Activated CD4-positive, alpha-beta T cell treated with anti-CD3 and anti-CD28 coated beads, Interleukin-2, amount 10 ng/mL, durations not matched to agents 24 days and 14 days (primary cell): Measurements from ENCODE around the gene RHBDD1. TPM values are rescaled to one million over a fixed set of nuclear protein-coding genes. Genes with fewer than 3 reads are reported as not detected.

Experiments used
- DNase-seq: peaks from one replicate; pipeline ENCODE4 v3.0.0; 2022
- H3K27ac Mint-ChIP-seq: one replicate; pipeline ENCODE4 v1.8.0; 2022; ENCODE audit warnings: mild to moderate bottlenecking, mixed read lengths
- H3K27me3 Mint-ChIP-seq: one replicate; pipeline ENCODE4 v1.8.0; 2022; ENCODE audit warnings: mixed read lengths
- H3K36me3 Mint-ChIP-seq: one replicate; pipeline ENCODE4 v1.8.0; 2022; ENCODE audit warnings: low read depth, mild to moderate bottlenecking, mixed read lengths
- H3K4me1 Mint-ChIP-seq: one replicate; pipeline ENCODE4 v1.8.0; 2021; ENCODE audit warnings: mixed read lengths
- H3K4me3 Mint-ChIP-seq: one replicate; pipeline ENCODE4 v1.8.0; 2022; ENCODE audit warnings: mild to moderate bottlenecking, moderate library complexity, mixed read lengths
- H3K9me3 Mint-ChIP-seq: one replicate; pipeline ENCODE4 v1.8.0; 2021; ENCODE audit warnings: mixed read lengths
- intact Hi-C: fragments of 100-400 bp; cut with micrococcal nuclease; formaldehyde crosslinking; loops from one replicate; pipeline ENCODE4 v1.15.1; 2023
- total RNA-seq: library from RNA; stranded (reverse); gene quantifications from 2 replicates; pipeline ENCODE4 v1.2.3, GENCODE V29; 2022

The RHBDD1 gene
- total RNA-seq, 1 donor from 2014 or later, result 41.3 TPM

GRCh38 chr2:226796012-226796839, 39.6 kb upstream of the RHBDD1 start:
- no peak overlapping the region for H3K4me3 Mint-ChIP-seq
- intact Hi-C loops, result loop anchor here (10.0 kb wide), 2 partner anchors 529 to 669 kb away; partner anchors contain the start of gene MFF
- DNase-seq, result no peak
- H3K27me3 Mint-ChIP-seq, result no peaks in the 10 kb centered on the region
- H3K27ac Mint-ChIP-seq, result no peak overlapping the region
- no peaks in the 10 kb centered on the region for H3K9me3 Mint-ChIP-seq
- H3K36me3 Mint-ChIP-seq, result peaks cover 4% of the 10 kb centered on the region
- peaks cover 43% of the 10 kb centered on the region for H3K4me1 Mint-ChIP-seq

- H3K36me3 Mint-ChIP-seq, result peaks cover 4% of the 10 kb centered on the region
- intact Hi-C loops, result loop anchor here (10.0 kb wide), 2 partner anchors 528 to 668 kb away; partner anchors contain the start of gene MFF
- H3K27me3 Mint-ChIP-seq, result no peaks in the 10 kb centered on the region
- peak overlapping the region; percentile 81 for H3K4me3 Mint-ChIP-seq
- H3K9me3 Mint-ChIP-seq, result no peaks in the 10 kb centered on the region
- H3K4me1 Mint-ChIP-seq, result peaks cover 46% of the 10 kb centered on the region
- peak; percentile 65 for DNase-seq
- no peak overlapping the region for H3K27ac Mint-ChIP-seq
Measured at GRCh38 chr2:226796840-226797288, 39.0 kb upstream of the RHBDD1 start.

GRCh38 chr2:226797289-226797988, 38.4 kb upstream of the RHBDD1 start:
- Mint-ChIP-seq H3K27me3 (no peaks in the 10 kb centered on the region), H3K4me1 (peaks cover 42% of the 10 kb centered on the region), H3K36me3 (peaks cover 4% of the 10 kb centered on the region), H3K9me3 (no peaks in the 10 kb centered on the region), H3K4me3 (peak overlapping the region; percentile 81), H3K27ac (no peak overlapping the region)
- no peak for DNase-seq
- intact Hi-C loops, result loop anchor here (10.0 kb wide), 2 partner anchors 527 to 667 kb away; partner anchors contain the start of gene MFF

GRCh38 chr2:226797989-226798421, 37.8 kb upstream of the RHBDD1 start:
- Mint-ChIP-seq H3K27ac (no peak overlapping the region), H3K4me1 (peaks cover 42% of the 10 kb centered on the region), H3K9me3 (no peaks in the 10 kb centered on the region), H3K4me3 (peak overlapping the region; percentile 81), H3K36me3 (peaks cover 4% of the 10 kb centered on the region), H3K27me3 (peaks cover under 1% of the 10 kb centered on the region)
- intact Hi-C loops, result loop anchor here (2.0 to 10.0 kb wide), 3 partner anchors 145 to 667 kb away; partner anchors contain the start of gene MFF
- DNase-seq, result no peak

GRCh38 chr2:226798422-226799210, 37.2 kb upstream of the RHBDD1 start:
- H3K27ac Mint-ChIP-seq, result peak overlapping the region; percentile 72
- no peaks in the 10 kb centered on the region for H3K9me3 Mint-ChIP-seq
- H3K36me3 Mint-ChIP-seq, result peaks cover 4% of the 10 kb centered on the region
- peaks cover 5% of the 10 kb centered on the region for H3K27me3 Mint-ChIP-seq
- H3K4me3 Mint-ChIP-seq, result peak overlapping the region; percentile 81
- intact Hi-C loops, result loop anchor here (1.0 to 10.0 kb wide), 5 partner anchors 7 to 666 kb away; partner anchors contain the start of gene MFF
- peak; percentile 84 for DNase-seq
- peaks cover 38% of the 10 kb centered on the region for H3K4me1 Mint-ChIP-seq

GRCh38 chr2:226799211-226799975, 36.5 kb upstream of the RHBDD1 start, which contains the start of gene IRS1:
Gene IRS1 (minus strand): TSS chr2:226799820. CDS start chr2:226798738, 1,082 bp downstream.
- Mint-ChIP-seq H3K4me1 (peaks cover 30% of the 10 kb centered on the region), H3K9me3 (no peaks in the 10 kb centered on the region), H3K27me3 (peaks cover 10% of the 10 kb centered on the region), H3K36me3 (peaks cover 1% of the 10 kb centered on the region), H3K4me3 (peak within 1 kb of the TSS; percentile 81), H3K27ac (peak within 1 kb of the TSS; percentile 72)
- intact Hi-C loops, result loop anchor here (1.0 to 10.0 kb wide), 5 partner anchors 8 to 665 kb away; partner anchors contain the start of gene MFF
- peak; percentile 88 for DNase-seq

- intact Hi-C loops, result loop anchor here (1.0 to 10.0 kb wide), 11 partner anchors 9 to 1131 kb away; partner anchors contain the start of gene MFF
- no peaks in the 10 kb centered on the region for H3K9me3 Mint-ChIP-seq
- peak overlapping the region; percentile 72 for H3K27ac Mint-ChIP-seq
- H3K27me3 Mint-ChIP-seq, result peaks cover 14% of the 10 kb centered on the region
- peaks cover 26% of the 10 kb centered on the region for H3K4me1 Mint-ChIP-seq
- DNase-seq, result no peak
- H3K36me3 Mint-ChIP-seq, result peaks cover 1% of the 10 kb centered on the region
- peak overlapping the region; percentile 81 for H3K4me3 Mint-ChIP-seq
Measured at GRCh38 chr2:226799976-226800940, 35.6 kb upstream of the RHBDD1 start.

- DNase-seq, result peak; percentile 92
- intact Hi-C loops, result loop anchor here (2.0 to 10.0 kb wide), 6 partner anchors 184 to 1132 kb away; no protein-coding TSS in a partner anchor
- Mint-ChIP-seq H3K4me3 (peak overlapping the region; percentile 81), H3K9me3 (no peaks in the 10 kb centered on the region), H3K4me1 (peaks cover 26% of the 10 kb centered on the region), H3K27ac (peak overlapping the region; percentile 72), H3K36me3 (peaks cover 1% of the 10 kb centered on the region), H3K27me3 (peaks cover 20% of the 10 kb centered on the region)
Measured at GRCh38 chr2:226800941-226801784, 34.7 kb upstream of the RHBDD1 start.

- H3K36me3 Mint-ChIP-seq, result no peaks in the 10 kb centered on the region
Measured at GRCh38 chr2:226802573-226802972, 33.3 kb upstream of the RHBDD1 start.

GRCh38 chr2:226803410-226803809, 32.4 kb upstream of the RHBDD1 start:
- H3K4me3 Mint-ChIP-seq, result no peak overlapping the region
- intact Hi-C loops, result loop anchor here (1.0 to 10.0 kb wide), 5 partner anchors 299 to 914 kb away; no protein-coding TSS in a partner anchor
- H3K4me1 Mint-ChIP-seq, result peaks cover 20% of the 10 kb centered on the region
- no peak for DNase-seq
- H3K9me3 Mint-ChIP-seq, result no peaks in the 10 kb centered on the region
- no peak overlapping the region for H3K27ac Mint-ChIP-seq
- no peaks in the 10 kb centered on the region for H3K36me3 Mint-ChIP-seq
- H3K27me3 Mint-ChIP-seq, result peaks cover 33% of the 10 kb centered on the region

More at GRCh38 chr2:226802573-226802972, 33.3 kb upstream of the RHBDD1 start:
- Mint-ChIP-seq H3K9me3 (no peaks in the 10 kb centered on the region), H3K27me3 (peaks cover 29% of the 10 kb centered on the region), H3K27ac (no peak overlapping the region), H3K4me1 (peaks cover 20% of the 10 kb centered on the region), H3K4me3 (no peak overlapping the region)
- peak; percentile 78 for DNase-seq
- intact Hi-C loops, result loop anchor here (1.0 to 10.0 kb wide), 5 partner anchors 298 to 810 kb away; no protein-coding TSS in a partner anchor
